Measurements from ENCODE around the gene PNMA6E.

GRCh38 chrX:153417637-153418036 lies 16.5 kb upstream of the PNMA6E start:
- no peak for TF ChIP-seq PHB2 (IDR thresholded peaks at IDR 0.05; ENCODE audit: low read depth)
- no peak for TF ChIP-seq CTCF (IDR thresholded peaks at IDR 0.05 in 2 of 3, conservative IDR thresholded peaks at IDR 0.05 in 1 of 3; ENCODE audit: insufficient read depth in 2 of 3, low read depth in 1 of 3, low read length in 3 of 3)
- TF ChIP-seq NUFIP1 (IDR thresholded peaks at IDR 0.05; ENCODE audit: partially characterized antibody) = no peak
- TF ChIP-seq, protein P1, sequence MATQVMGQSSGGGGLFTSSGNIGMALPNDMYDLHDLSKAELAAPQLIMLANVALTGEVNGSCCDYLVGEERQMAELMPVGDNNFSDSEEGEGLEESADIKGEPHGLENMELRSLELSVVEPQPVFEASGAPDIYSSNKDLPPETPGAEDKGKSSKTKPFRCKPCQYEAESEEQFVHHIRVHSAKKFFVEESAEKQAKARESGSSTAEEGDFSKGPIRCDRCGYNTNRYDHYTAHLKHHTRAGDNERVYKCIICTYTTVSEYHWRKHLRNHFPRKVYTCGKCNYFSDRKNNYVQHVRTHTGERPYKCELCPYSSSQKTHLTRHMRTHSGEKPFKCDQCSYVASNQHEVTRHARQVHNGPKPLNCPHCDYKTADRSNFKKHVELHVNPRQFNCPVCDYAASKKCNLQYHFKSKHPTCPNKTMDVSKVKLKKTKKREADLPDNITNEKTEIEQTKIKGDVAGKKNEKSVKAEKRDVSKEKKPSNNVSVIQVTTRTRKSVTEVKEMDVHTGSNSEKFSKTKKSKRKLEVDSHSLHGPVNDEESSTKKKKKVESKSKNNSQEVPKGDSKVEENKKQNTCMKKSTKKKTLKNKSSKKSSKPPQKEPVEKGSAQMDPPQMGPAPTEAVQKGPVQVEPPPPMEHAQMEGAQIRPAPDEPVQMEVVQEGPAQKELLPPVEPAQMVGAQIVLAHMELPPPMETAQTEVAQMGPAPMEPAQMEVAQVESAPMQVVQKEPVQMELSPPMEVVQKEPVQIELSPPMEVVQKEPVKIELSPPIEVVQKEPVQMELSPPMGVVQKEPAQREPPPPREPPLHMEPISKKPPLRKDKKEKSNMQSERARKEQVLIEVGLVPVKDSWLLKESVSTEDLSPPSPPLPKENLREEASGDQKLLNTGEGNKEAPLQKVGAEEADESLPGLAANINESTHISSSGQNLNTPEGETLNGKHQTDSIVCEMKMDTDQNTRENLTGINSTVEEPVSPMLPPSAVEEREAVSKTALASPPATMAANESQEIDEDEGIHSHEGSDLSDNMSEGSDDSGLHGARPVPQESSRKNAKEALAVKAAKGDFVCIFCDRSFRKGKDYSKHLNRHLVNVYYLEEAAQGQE (IDR thresholded peaks at IDR 0.05; ENCODE audit: borderline replicate concordance) = no peak
- TF ChIP-seq, protein P1 (CRISPR knock-in tag; IDR thresholded peaks at IDR 0.05; ENCODE audit: low read depth) = no peak
- TF ChIP-seq RB1 (IDR thresholded peaks at IDR 0.05; ENCODE audit: low read depth) = no peak
- no peak for TF ChIP-seq UBTF (IDR thresholded peaks at IDR 0.05; ENCODE audit: borderline replicate concordance in 1 of 2, low read depth in 2 of 2, low read length in 2 of 2)

Measured in K562 (cell line).